ENCODE results near the gene GPAM. TPM values are rescaled to one million over a fixed set of nuclear protein-coding genes. Genes with fewer than 3 reads are reported as not detected.

GPAM gene
- total RNA-seq, 2 donors from 2014 or later, result 8.6 to 10.9 TPM

Other genes starting within 250 kb of the GPAM start
- not detected for gene TECTB, start 99.6 kb upstream of the GPAM start, total RNA-seq
- 100 to 1,000 TPM; 216 to 301 TPM for gene ACSL5, start 190.4 kb upstream of the GPAM start, total RNA-seq